HepG2 (cell line): ENCODE data around the gene CACNB4. TPM values are rescaled to one million over a fixed set of nuclear protein-coding genes. Genes with fewer than 3 reads are reported as not detected.

ENCODE experiments used
- ASH2L ChIP-seq: fragments of 300-600, 200-600 bp; sonication (generic); IDR thresholded peaks from 2 replicates; pipeline ENCODE4 v1.7.0; 2017; ENCODE audit warnings: low read depth, mild to moderate bottlenecking, moderate library complexity, mixed read lengths, low read length; ENCODE audit not compliant: insufficient read length
- CBX2 ChIP-seq, 2 experiments: fragments of 200-600 bp in 1 of 2; sonication (generic); formaldehyde crosslinking in 1 of 2; IDR thresholded peaks; 2 replicates each; pipeline versions ENCODE4 v1.7.0 to v1.8.1; 2018 to 2022; ENCODE audit warnings: low read depth in 2 of 2, low read length in 1 of 2, mild to moderate bottlenecking in 1 of 2, missing genetic modification reagents in 1 of 2
- HDAC6 ChIP-seq: fragments of 200-600 bp; sonication (generic); IDR thresholded peaks from 2 replicates; pipeline ENCODE4 v1.7.0; 2017; ENCODE audit warnings: mild to moderate bottlenecking, antibody characterized with exemption, low read length, low read depth
- NFIC ChIP-seq: IDR thresholded peaks from 2 replicates; pipeline ENCODE4 v1.6.1; 2012; ENCODE audit warnings: mild to moderate bottlenecking, low read length, inconsistent platforms
- NR2C2 ChIP-seq: sonication (generic); formaldehyde crosslinking; IDR thresholded peaks from 2 replicates; pipeline ENCODE4 v1.4.0; 2020; ENCODE audit warnings: missing genetic modification reagents, mild to moderate bottlenecking, moderate library complexity, borderline replicate concordance
- ZFP62 ChIP-seq: sonication (generic); formaldehyde crosslinking; IDR thresholded peaks from 2 replicates; pipeline ENCODE4 v1.4.0; 2020; ENCODE audit warnings: missing genetic modification reagents
- ZNF550 ChIP-seq: sonication (generic); formaldehyde crosslinking; IDR thresholded peaks from 2 replicates; pipeline ENCODE4 v1.4.0; 2020; ENCODE audit warnings: mild to moderate bottlenecking, missing genetic modification reagents, borderline replicate concordance
- ZNF670 ChIP-seq: sonication (generic); formaldehyde crosslinking; IDR thresholded peaks from 2 replicates; pipeline ENCODE4 v1.8.0; 2022; ENCODE audit warnings: mild to moderate bottlenecking, missing genetic modification reagents, borderline replicate concordance
- ZNF709 ChIP-seq: sonication (generic); formaldehyde crosslinking; IDR thresholded peaks from 2 replicates; pipeline ENCODE4 v1.5.0; 2020; ENCODE audit warnings: mild to moderate bottlenecking, missing genetic modification reagents
- polyA plus RNA-seq, 8 experiments: library from polyadenylated mRNA; depleted of rRNA in 3 of 8; stranded (reverse) in 7 of 8; unstranded in 1 of 8; fragments of >200 nt; fragmentation: Illumina TruSeq in 4 of 8; extraction: Trizol in 4 of 8; gene quantifications; 2 replicates each; pipeline versions ENCODE4 v1.2.1 to v1.2.3, GENCODE V29; 2011 to 2016; ENCODE audit warnings: low read depth in 4 of 8, missing spikeins in 1 of 8, mixed read lengths in 1 of 8; ENCODE audit not compliant: insufficient read depth in 1 of 8
- total RNA-seq, 5 experiments: library from RNA; depleted of rRNA; stranded (reverse); fragments of >200 nt; fragmentation: Illumina TruSeq; extraction: Trizol; gene quantifications; 2 replicates each; pipeline ENCODE4 v1.2.3, GENCODE V29; 2016; ENCODE audit warnings: low read depth in 1 of 5
- TF ChIP-seq, protein P1 (sequence below): sonication (generic); formaldehyde crosslinking; IDR thresholded peaks from 2 replicates; pipeline ENCODE4 v1.8.0; 2022; ENCODE audit warnings: mild to moderate bottlenecking, missing genetic modification reagents; ENCODE audit not compliant: insufficient replicate concordance
- TF ChIP-seq, protein P2 (sequence below): sonication (generic); formaldehyde crosslinking; IDR thresholded peaks from 2 replicates; pipeline ENCODE4 v1.5.0; 2020; ENCODE audit warnings: mild to moderate bottlenecking, missing genetic modification reagents, borderline replicate concordance

Gene CACNB4
- total and polyA plus RNA-seq, 2 of the 13 experiments (the other 11 are each of a cell fraction or from before 2014, with no cell fraction given) = 5.1 to 14.3 TPM

DNA sequence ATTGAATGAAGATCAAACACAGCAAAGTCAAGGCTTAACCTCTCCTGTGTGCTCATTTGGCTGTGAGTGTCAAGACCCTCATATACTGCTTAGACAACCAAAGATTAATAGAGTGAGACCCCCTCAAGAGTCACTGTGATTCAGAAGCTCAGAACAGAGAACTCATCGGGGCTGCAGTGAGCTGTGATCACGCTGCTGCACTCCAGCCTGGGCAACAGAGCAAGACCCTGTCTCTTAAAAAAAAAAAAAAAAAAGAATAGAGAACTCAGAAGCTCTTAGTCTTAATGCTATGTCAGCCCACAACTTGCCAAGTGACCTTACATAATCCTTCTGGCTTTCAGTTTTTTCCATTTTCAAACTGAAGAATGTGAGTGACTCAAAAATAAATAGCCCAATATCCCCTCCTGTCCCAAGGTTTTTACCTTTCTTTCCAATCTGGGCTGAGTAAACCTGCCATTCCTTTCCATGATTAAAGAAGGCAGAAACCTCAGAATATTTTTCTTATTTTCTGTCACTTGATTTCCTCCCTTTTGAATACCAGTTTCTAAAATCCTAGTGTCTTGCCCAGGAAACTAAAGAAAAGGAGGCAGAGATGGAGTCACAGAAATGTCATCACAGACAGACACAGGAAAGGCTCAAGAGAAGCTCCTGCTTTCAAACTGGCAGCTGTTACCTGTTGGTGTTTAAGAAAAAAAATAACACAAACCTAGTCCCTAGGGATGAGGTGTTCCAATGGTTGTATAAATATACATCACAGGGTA, 102.4 kb downstream of the CACNB4 start (continued):
- 0 out of 2 replicates have a peak, but pooled peaks have one; percentile 18 for TF ChIP-seq ZNF670 (CRISPR knock-in tag)
- TF ChIP-seq, protein P1, sequence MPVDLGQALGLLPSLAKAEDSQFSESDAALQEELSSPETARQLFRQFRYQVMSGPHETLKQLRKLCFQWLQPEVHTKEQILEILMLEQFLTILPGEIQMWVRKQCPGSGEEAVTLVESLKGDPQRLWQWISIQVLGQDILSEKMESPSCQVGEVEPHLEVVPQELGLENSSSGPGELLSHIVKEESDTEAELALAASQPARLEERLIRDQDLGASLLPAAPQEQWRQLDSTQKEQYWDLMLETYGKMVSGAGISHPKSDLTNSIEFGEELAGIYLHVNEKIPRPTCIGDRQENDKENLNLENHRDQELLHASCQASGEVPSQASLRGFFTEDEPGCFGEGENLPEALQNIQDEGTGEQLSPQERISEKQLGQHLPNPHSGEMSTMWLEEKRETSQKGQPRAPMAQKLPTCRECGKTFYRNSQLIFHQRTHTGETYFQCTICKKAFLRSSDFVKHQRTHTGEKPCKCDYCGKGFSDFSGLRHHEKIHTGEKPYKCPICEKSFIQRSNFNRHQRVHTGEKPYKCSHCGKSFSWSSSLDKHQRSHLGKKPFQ (CRISPR knock-in tag) = no peak
- no peak for TF ChIP-seq ZFP62 (CRISPR knock-in tag)
- 0 out of 2 replicates have a peak, but pooled peaks have one; percentile 48 for TF ChIP-seq HDAC6
- no peak for TF ChIP-seq ZNF550
- TF ChIP-seq, protein P2, sequence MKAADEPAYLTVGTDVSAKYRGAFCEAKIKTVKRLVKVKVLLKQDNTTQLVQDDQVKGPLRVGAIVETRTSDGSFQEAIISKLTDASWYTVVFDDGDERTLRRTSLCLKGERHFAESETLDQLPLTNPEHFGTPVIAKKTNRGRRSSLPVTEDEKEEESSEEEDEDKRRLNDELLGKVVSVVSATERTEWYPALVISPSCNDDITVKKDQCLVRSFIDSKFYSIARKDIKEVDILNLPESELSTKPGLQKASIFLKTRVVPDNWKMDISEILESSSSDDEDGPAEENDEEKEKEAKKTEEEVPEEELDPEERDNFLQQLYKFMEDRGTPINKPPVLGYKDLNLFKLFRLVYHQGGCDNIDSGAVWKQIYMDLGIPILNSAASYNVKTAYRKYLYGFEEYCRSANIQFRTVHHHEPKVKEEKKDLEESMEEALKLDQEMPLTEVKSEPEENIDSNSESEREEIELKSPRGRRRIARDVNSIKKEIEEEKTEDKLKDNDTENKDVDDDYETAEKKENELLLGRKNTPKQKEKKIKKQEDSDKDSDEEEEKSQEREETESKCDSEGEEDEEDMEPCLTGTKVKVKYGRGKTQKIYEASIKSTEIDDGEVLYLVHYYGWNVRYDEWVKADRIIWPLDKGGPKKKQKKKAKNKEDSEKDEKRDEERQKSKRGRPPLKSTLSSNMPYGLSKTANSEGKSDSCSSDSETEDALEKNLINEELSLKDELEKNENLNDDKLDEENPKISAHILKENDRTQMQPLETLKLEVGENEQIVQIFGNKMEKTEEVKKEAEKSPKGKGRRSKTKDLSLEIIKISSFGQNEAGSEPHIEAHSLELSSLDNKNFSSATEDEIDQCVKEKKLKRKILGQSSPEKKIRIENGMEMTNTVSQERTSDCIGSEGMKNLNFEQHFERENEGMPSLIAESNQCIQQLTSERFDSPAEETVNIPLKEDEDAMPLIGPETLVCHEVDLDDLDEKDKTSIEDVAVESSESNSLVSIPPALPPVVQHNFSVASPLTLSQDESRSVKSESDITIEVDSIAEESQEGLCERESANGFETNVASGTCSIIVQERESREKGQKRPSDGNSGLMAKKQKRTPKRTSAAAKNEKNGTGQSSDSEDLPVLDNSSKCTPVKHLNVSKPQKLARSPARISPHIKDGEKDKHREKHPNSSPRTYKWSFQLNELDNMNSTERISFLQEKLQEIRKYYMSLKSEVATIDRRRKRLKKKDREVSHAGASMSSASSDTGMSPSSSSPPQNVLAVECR (CRISPR knock-in tag) = peak; percentile 6; the same call in 1 of the 2 replicates
- TF ChIP-seq NR2C2 (CRISPR knock-in tag) = no peak
- no peak for TF ChIP-seq CBX2 (IDR thresholded peaks at IDR 0.05; ENCODE audit: low read depth, low read length)
- TF ChIP-seq CBX2 (CRISPR knock-in tag; IDR thresholded peaks at IDR 0.05; ENCODE audit: low read depth) = no peak
- TF ChIP-seq ASH2L = peak; percentile 43
- TF ChIP-seq ZNF709 = peak; percentile 14; the same call in 1 of the 2 replicates
- no peak for TF ChIP-seq NFIC
